Vagina (tissue), 2 donors: ENCODE data around the gene ARHGAP26.

Source experiments
- CTCF ChIP-seq, 3 experiments: fragments of 450-650 bp in 2 of 3; fragments of 200-600 bp in 1 of 3; sonication (generic) in 1 of 3; IDR thresholded peaks; one replicate each; pipeline ENCODE4 v1.5.1; 2017 to 2019; ENCODE audit warnings: antibody characterized with exemption in 3 of 3, mild to moderate bottlenecking in 2 of 3, moderate library complexity in 2 of 3
- POLR2AphosphoS5 ChIP-seq, 2 donors: sonication (generic); formaldehyde crosslinking; IDR thresholded peaks; one replicate each; pipeline ENCODE4 v1.9.0; 2017; ENCODE audit warnings: antibody characterized with exemption in 2 of 2, mild to moderate bottlenecking in 2 of 2, low read depth in 1 of 2; ENCODE audit not compliant: insufficient read depth in 1 of 2

DNA sequence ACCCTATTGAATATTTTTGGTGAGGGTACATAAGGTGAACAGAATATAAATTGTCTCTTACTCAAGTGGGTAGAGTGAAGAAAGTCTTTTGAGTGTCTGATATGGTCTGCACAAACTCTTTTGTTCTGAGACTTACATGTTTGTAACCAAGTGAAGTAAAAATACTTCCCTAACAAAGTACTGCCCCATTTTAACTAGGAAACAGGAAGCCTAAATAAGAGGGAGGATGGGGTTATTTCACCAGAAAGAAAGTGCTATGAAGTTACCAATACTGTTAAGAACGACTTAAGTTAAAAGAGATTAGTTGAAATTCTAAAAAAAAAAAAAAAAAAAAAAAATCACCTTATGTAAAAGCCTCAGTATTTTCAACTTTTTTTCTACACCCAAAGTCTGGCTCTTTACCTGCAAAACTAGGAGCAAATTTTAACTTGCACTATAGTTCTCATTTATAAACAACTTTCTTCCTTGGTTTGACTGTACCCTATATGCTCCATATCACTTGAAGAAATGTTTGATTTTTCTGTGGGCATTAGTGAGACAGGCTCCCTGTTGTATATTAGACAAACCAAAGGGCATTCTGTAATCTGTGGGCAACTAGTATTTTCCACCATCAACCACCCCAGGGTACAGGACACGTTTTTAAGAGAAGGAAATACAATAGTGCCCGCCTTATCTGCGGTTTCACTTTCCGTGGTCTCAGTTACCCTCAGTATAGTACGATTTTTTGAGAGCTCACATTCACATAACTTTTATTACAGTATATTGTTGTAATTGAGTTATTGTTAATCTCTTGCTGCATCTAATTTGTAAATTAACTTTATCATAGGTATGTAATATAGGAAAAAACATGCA is 505.6 kb downstream of the ARHGAP26 start:
- TF ChIP-seq POLR2AphosphoS5 (IDR thresholded peaks at IDR 0.05; ENCODE audit: insufficient read depth in 1 of 2, low read depth in 1 of 2) (no peak), CTCF (IDR thresholded peaks at IDR 0.05) (no peak)
